HFF-Myc (cell line): Measurements from ENCODE around the gene LRP1-AS.

Experiments
- DNase-seq: peaks from one replicate; pipeline ENCODE4 v3.0.0-alpha.2; 2011; ENCODE audit warnings: low read depth; ENCODE audit errors: extremely low read depth
- H3K4me3 ChIP-seq: replicated peaks from 2 replicates; pipeline ENCODE4 v1.5.1; 2011; ENCODE audit warnings: low read depth, mild to moderate bottlenecking, control low read depth, low read length
- CTCF ChIP-seq: IDR thresholded peaks from 2 replicates; pipeline ENCODE4 v1.5.1; 2012; ENCODE audit warnings: mild to moderate bottlenecking, low read depth, low read length, control low read depth; ENCODE audit errors: missing control alignments

Gene LRP1-AS

GRCh38 chr12:57162553-57163125, 15.2 kb upstream of the LRP1-AS start:
- TF ChIP-seq CTCF: no peak
- DNase-seq: no peak
- H3K4me3 ChIP-seq: no peak overlapping the region

- TF ChIP-seq CTCF: no peak
- H3K4me3 ChIP-seq: no peak overlapping the region
- DNase-seq: no peak
Observed at GRCh38 chr12:57161491-57161890, 14.1 kb upstream of the LRP1-AS start.

GRCh38 chr12:57160741-57161140, 13.3 kb upstream of the LRP1-AS start:
- no peak for DNase-seq
- no peak overlapping the region for H3K4me3 ChIP-seq
- TF ChIP-seq CTCF: no peak

- no peak for DNase-seq
- no peak overlapping the region for H3K4me3 ChIP-seq
- TF ChIP-seq CTCF: no peak
Observed at GRCh38 chr12:57160040-57160439, 12.6 kb upstream of the LRP1-AS start.

GRCh38 chr12:57159311-57159710, 11.9 kb upstream of the LRP1-AS start:
- no peak overlapping the region for H3K4me3 ChIP-seq
- DNase-seq: no peak
- TF ChIP-seq CTCF: no peak

- no peak overlapping the region for H3K4me3 ChIP-seq
- no peak for DNase-seq
- no peak for TF ChIP-seq CTCF
Observed at GRCh38 chr12:57158665-57159064, 11.2 kb upstream of the LRP1-AS start.

GRCh38 chr12:57158186-57158585, 10.8 kb upstream of the LRP1-AS start:
- no peak overlapping the region for H3K4me3 ChIP-seq
- no peak for DNase-seq
- TF ChIP-seq CTCF: no peak
